Measurements from ENCODE around the gene HS3ST4.
"Not testable (repeated sequence)": the region's sequence is repeated elsewhere in the genome, so short reads cannot be mapped to it uniquely, and the experiment has no call there.

Gene HS3ST4

GRCh38 chr16:26016989-26017388, 325.2 kb downstream of the HS3ST4 start:
- no peak overlapping the region for H3K4me3 Mint-ChIP-seq
- H3K36me3 Mint-ChIP-seq: no peaks in the 10 kb centered on the region
- no peak for DNase-seq (ENCODE audit: low spot score in 2 of 2)
- no peaks in the 10 kb centered on the region for H3K4me1 Mint-ChIP-seq
- H3K9me3 Mint-ChIP-seq: peaks cover 18% of the 10 kb centered on the region
- H3K27ac Mint-ChIP-seq: no peak overlapping the region
- no peak for ATAC-seq

GRCh38 chr16:26019381-26020242, 327.9 kb downstream of the HS3ST4 start:
- no peaks in the 10 kb centered on the region for H3K4me1 Mint-ChIP-seq
- H3K9me3 Mint-ChIP-seq: peaks cover 14% of the 10 kb centered on the region
- H3K36me3 Mint-ChIP-seq: no peaks in the 10 kb centered on the region
- H3K4me3 Mint-ChIP-seq: no peak overlapping the region
- H3K27ac Mint-ChIP-seq: no peak overlapping the region
- DNase-seq (ENCODE audit: low spot score in 2 of 2) (no peak), ATAC-seq (no peak)

GRCh38 chr16:26026709-26027450, 335.1 kb downstream of the HS3ST4 start:
- Mint-ChIP-seq H3K4me1 (no peaks in the 10 kb centered on the region), H3K36me3 (no peaks in the 10 kb centered on the region), H3K27ac (no peak overlapping the region), H3K4me3 (no peak overlapping the region), H3K9me3 (no peaks in the 10 kb centered on the region)
- no peak for ATAC-seq
- no peak for DNase-seq (ENCODE audit: low spot score in 2 of 2)

GRCh38 chr16:26031286-26031685, 339.5 kb downstream of the HS3ST4 start:
- H3K36me3 Mint-ChIP-seq: no peaks in the 10 kb centered on the region
- H3K4me3 Mint-ChIP-seq: no peak overlapping the region
- no peaks in the 10 kb centered on the region for H3K9me3 Mint-ChIP-seq
- H3K27ac Mint-ChIP-seq: no peak overlapping the region
- no peaks in the 10 kb centered on the region for H3K4me1 Mint-ChIP-seq
- no peak for DNase-seq (ENCODE audit: low spot score in 2 of 2)
- no peak for ATAC-seq

- not testable (repeated sequence) for H3K4me3 Mint-ChIP-seq; H3K4me1 Mint-ChIP-seq; ATAC-seq; DNase-seq (ENCODE audit: low spot score in 2 of 2); H3K9me3 Mint-ChIP-seq; H3K36me3 Mint-ChIP-seq; H3K27ac Mint-ChIP-seq
These were observed 340.9 kb downstream of the HS3ST4 start for GRCh38 chr16:26032661-26033060.

- DNase-seq (ENCODE audit: low spot score in 2 of 2): no peak
- Mint-ChIP-seq H3K9me3 (no peaks in the 10 kb centered on the region), H3K4me3 (no peak overlapping the region), H3K27ac (no peak overlapping the region), H3K4me1 (no peaks in the 10 kb centered on the region), H3K36me3 (no peaks in the 10 kb centered on the region)
- no peak for ATAC-seq
These were observed 350.4 kb downstream of the HS3ST4 start for GRCh38 chr16:26041952-26042668.

GRCh38 chr16:26050472-26050871, 358.7 kb downstream of the HS3ST4 start:
- Mint-ChIP-seq H3K36me3 (no peaks in the 10 kb centered on the region), H3K4me1 (no peaks in the 10 kb centered on the region), H3K4me3 (no peak overlapping the region), H3K9me3 (peaks cover 6% of the 10 kb centered on the region), H3K27ac (no peak overlapping the region)
- DNase-seq (ENCODE audit: low spot score in 2 of 2) (no peak), ATAC-seq (no peak)

DNA sequence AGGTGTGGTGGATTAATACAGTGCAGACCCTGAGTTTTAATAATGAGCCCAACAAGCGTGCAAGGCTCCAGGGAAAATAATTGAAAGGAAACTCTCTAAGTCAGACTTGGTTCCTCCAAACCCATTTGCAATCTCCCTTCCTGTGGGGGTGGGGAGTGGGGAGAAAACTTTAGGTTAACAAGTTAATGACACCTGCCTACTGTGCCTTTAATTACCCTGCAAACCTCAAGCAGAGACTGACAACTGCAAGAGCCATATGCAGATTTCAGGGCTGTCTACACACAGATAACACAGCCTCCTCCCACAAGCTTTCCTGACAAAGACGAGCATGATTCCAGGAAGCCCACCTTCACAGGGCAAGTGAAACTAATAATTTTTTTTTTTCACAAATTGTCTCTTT, 359.3 kb downstream of the HS3ST4 start:
- Mint-ChIP-seq H3K4me3 (no peak overlapping the region), H3K36me3 (no peaks in the 10 kb centered on the region)
- ATAC-seq: no peak

GRCh38 chr16:26053889-26054288, 362.1 kb downstream of the HS3ST4 start:
- ATAC-seq: no peak
- H3K27ac Mint-ChIP-seq: no peak overlapping the region
- no peak for DNase-seq (ENCODE audit: low spot score in 2 of 2)
- no peaks in the 10 kb centered on the region for H3K36me3 Mint-ChIP-seq
- H3K4me3 Mint-ChIP-seq: no peak overlapping the region
- H3K9me3 Mint-ChIP-seq: peaks cover 4% of the 10 kb centered on the region
- H3K4me1 Mint-ChIP-seq: no peaks in the 10 kb centered on the region

More for the DNA sequence above, 359.3 kb downstream of the HS3ST4 start:
- H3K27ac Mint-ChIP-seq: no peak overlapping the region
- peaks cover 6% of the 10 kb centered on the region for H3K9me3 Mint-ChIP-seq
- no peaks in the 10 kb centered on the region for H3K4me1 Mint-ChIP-seq
- DNase-seq (ENCODE audit: low spot score in 2 of 2): no peak

- no peak for ATAC-seq
- Mint-ChIP-seq H3K36me3 (no peaks in the 10 kb centered on the region), H3K4me3 (no peak overlapping the region), H3K9me3 (peaks cover 2% of the 10 kb centered on the region), H3K27ac (no peak overlapping the region), H3K4me1 (no peaks in the 10 kb centered on the region)
- DNase-seq (ENCODE audit: low spot score in 2 of 2): no peak
These were observed 366.6 kb downstream of the HS3ST4 start for GRCh38 chr16:26058326-26058725.

- Mint-ChIP-seq H3K27ac (no peak overlapping the region), H3K36me3 (no peaks in the 10 kb centered on the region), H3K4me3 (no peak overlapping the region), H3K9me3 (no peaks in the 10 kb centered on the region), H3K4me1 (no peaks in the 10 kb centered on the region)
- DNase-seq (ENCODE audit: low spot score in 2 of 2): no peak
- no peak for ATAC-seq
These were observed 378.7 kb downstream of the HS3ST4 start for GRCh38 chr16:26070302-26071100.

GRCh38 chr16:26071101-26071866, 379.5 kb downstream of the HS3ST4 start:
- no peak for DNase-seq (ENCODE audit: low spot score in 2 of 2)
- no peak overlapping the region for H3K4me3 Mint-ChIP-seq
- no peak for ATAC-seq
- H3K4me1 Mint-ChIP-seq: no peaks in the 10 kb centered on the region
- no peaks in the 10 kb centered on the region for H3K9me3 Mint-ChIP-seq
- H3K36me3 Mint-ChIP-seq: no peaks in the 10 kb centered on the region
- no peak overlapping the region for H3K27ac Mint-ChIP-seq

DNA sequence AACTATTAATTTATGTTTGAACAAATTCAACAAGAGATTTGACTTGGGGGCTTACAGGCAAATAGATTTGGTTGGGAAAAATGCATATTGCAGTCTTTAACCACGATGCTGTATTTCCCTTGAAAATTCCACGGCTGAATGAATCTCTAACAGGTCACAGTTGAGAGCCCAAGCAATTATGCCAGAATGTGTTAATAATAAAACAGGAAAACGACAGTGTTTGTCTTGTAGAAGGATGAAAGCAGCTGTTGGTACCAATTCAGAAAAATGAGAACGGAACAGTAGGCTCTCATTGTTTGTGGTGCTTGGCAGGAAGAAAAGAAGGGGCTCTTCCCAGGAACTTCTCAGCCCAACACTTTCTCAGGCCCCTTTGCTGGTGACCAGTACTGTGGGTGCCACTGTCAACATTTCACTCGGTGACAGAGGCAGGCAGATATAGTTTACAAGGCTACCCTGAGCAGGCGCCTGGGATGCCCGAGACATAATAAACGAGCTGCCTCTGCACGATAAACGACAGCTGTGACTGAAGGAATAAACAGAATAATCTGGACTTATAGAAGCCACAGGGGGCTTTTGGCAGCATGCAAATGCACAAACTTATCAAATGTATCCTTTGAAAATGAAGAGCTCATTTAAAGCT, 387.1 kb downstream of the HS3ST4 start:
- no peak for ATAC-seq
- no peak overlapping the region for H3K27ac Mint-ChIP-seq
- no peaks in the 10 kb centered on the region for H3K36me3 Mint-ChIP-seq
- no peak overlapping the region for H3K4me3 Mint-ChIP-seq
- DNase-seq (ENCODE audit: low spot score in 2 of 2): no peak
- H3K9me3 Mint-ChIP-seq: no peaks in the 10 kb centered on the region
- H3K4me1 Mint-ChIP-seq: no peaks in the 10 kb centered on the region

DNA sequence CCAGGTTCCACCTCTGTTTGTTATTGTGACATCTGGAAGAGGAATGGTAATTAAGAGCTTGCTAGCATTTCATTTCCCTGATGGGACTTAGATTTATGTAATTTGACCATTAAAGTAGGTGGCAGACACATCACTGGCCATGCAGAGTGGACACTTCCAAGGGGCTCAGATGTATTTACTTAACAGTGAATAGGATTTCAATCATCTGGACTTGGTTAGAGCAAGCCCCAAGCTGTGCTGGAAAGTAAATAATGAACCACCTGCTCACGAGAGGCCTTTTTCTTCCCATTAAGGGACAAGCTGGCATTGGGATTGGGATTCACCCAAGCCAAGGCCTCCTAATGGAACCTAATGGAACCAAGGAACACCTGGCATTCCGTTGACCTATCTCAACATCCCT, 395.3 kb downstream of the HS3ST4 start:
- ATAC-seq (no peak), DNase-seq (ENCODE audit: low spot score in 2 of 2) (no peak)
- Mint-ChIP-seq H3K4me3 (no peak overlapping the region), H3K9me3 (no peaks in the 10 kb centered on the region), H3K4me1 (no peaks in the 10 kb centered on the region), H3K36me3 (no peaks in the 10 kb centered on the region), H3K27ac (no peak overlapping the region)
